Urothelium cell line (cell line): ENCODE data around the gene LPP.

Experiments used
- DNase-seq: peaks from one replicate; pipeline ENCODE4 v3.0.0; 2011; ENCODE audit warnings: low spot score, mixed read lengths
- FAIRE-seq: peaks from 2 replicates; lab custom pipeline; 2011; peaks lifted over from hg19 to GRCh38; lab: Jason Lieb, UNC

The LPP gene

GRCh38 chr3:188527389-188527788 is 373.4 kb downstream of the LPP start:
- FAIRE-seq (no peak), DNase-seq (no peak)

DNA sequence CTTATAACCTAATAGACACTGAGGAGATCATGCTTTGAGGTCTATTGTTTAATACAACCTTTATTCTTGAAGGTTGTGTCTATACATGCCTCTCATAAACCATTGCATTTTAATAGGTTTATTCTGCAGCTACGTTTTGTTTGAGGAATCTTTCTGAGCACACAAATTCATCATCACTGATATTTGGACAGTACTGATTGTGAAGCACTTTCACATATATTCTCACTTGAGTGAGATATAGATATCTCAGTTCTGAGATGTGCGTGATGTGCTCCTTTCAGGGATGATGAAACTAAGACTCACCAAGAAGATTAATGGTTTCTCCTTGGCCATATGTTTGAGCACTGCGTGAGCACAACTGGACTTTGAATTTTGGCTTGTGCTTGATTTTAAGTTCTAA is 374.4 kb downstream of the LPP start:
- no peak for DNase-seq
- no peak for FAIRE-seq

- FAIRE-seq: no peak
- no peak for DNase-seq
These were observed 375.3 kb downstream of the LPP start for GRCh38 chr3:188529228-188529627.

GRCh38 chr3:188530226-188530625 is 376.3 kb downstream of the LPP start:
- FAIRE-seq: no peak
- DNase-seq: no peak

DNA sequence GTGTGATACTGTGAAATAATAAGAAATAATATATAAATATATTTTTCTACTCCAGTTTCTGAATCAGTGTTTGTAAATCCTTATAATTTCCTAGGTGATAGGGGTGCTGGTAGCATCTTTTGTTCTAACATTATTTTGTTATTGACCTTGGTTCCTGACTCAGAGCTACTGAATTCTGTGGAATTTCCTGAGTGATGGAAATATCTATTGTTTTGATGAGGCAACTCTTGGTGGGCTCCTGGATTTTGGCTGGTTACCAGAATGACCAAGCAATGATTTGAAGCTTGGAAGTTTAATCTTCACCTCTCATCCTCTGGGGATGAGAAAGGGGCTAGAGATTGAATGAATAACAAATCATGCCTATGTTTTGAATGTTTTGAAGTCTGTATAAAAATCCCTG is 377.3 kb downstream of the LPP start:
- DNase-seq (peak; percentile 23), FAIRE-seq (no peak)

- DNase-seq (no peak), FAIRE-seq (no peak)
These were observed 379.2 kb downstream of the LPP start for GRCh38 chr3:188533172-188533571.

DNA sequence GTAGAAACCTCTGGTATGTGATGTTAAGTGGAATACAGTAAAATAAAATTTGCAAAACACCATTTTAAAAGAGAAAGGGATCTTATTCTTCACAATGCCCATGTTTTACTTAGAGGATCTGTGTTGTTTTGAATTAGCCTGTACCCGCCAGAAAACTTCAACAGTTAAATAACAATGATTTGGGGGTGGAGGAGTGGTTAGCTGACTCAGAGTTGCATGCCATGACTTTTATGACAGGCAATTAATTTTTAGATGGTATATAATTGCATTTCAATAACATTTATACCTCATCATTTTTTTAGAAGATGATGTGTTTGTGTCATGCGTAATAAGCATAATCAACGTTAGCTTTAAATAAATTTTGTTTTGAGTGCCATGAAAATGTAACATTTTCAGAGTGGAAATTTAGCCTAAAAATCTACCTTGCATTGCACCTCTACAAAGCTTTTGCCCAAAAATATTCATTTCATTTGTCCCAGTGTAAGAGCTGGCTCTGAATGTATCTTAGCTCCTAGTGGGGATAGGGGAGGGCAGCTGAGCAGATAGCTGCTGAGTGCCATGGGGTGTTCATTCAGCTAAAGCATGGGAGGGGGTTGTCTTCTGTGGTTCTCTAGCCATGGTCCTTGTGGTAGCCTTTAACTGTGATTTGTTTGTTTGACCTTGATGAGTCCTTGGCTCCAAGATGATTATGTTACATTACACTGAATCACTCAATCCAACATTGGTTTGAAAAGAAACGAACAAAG is 379.8 kb downstream of the LPP start:
- DNase-seq: no peak
- FAIRE-seq: no peak

DNA sequence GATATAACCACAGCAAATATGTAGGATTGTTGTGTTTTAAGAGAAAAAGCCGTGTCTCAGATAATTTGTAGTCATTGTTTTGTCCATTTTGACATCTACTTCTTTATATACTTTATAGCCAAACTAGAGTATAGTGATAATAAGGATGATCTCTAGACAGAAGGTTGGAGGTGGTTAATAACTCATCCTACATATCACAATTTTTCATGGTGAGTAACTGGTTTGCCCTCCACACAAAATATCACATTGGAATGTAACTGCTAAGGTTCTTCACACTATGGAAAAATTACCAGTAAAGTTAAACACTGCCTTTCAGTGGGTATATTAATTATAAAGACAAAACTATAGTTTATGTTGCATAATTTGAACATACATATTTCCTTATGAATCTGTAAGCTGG is 380.7 kb downstream of the LPP start:
- FAIRE-seq: no peak

GRCh38 chr3:188537606-188538005 is 383.6 kb downstream of the LPP start:
- DNase-seq (no peak), FAIRE-seq (no peak)

More for the DNA sequence above, 380.7 kb downstream of the LPP start:
- no peak for DNase-seq

- FAIRE-seq (no peak), DNase-seq (no peak)
These were observed 385.1 kb downstream of the LPP start for GRCh38 chr3:188539037-188539436.

DNA sequence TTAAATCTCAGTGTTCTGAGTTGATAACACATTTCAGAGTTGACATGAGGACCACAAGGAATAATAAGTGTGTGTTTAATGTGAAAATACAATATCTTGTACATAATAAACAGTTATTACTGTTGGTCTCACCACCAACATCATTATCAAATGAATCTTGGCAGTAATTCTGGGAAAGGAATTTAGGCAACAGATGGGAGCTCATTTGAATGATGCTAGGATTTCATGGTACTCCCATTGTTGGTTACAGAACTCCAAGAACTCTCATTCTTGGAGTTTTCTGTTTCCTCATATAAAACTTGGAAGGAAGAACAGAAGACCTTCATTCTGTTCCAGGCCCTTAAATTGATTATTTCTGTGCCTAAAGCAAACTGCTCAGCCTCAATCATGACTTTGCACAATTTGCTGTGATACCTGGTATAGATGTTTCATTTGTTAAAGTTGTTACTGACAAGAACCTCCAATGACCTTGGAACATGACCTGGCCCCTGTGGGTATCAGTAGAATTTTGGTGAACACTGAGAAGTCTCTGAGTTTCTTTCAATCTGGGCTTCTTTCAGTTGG is 385.8 kb downstream of the LPP start:
- DNase-seq (no peak), FAIRE-seq (no peak)

- FAIRE-seq: no peak
- DNase-seq: no peak
These were observed 388.2 kb downstream of the LPP start for GRCh38 chr3:188542196-188542595.

GRCh38 chr3:188544012-188544411 is 390.1 kb downstream of the LPP start:
- DNase-seq: no peak
- no peak for FAIRE-seq

- no peak for FAIRE-seq
- DNase-seq: peak; percentile 44
These were observed 393.1 kb downstream of the LPP start for GRCh38 chr3:188546835-188547670.

GRCh38 chr3:188553569-188553968 is 399.6 kb downstream of the LPP start:
- FAIRE-seq (no peak), DNase-seq (no peak)

- FAIRE-seq (no peak), DNase-seq (no peak)
These were observed 400.4 kb downstream of the LPP start for GRCh38 chr3:188554404-188554803.

GRCh38 chr3:188557235-188557634 is 403.3 kb downstream of the LPP start:
- no peak for DNase-seq
- FAIRE-seq: no peak

GRCh38 chr3:188558343-188559071 is 404.6 kb downstream of the LPP start:
- FAIRE-seq (no peak), DNase-seq (no peak)

- DNase-seq (no peak), FAIRE-seq (no peak)
These were observed 405.1 kb downstream of the LPP start for GRCh38 chr3:188559072-188559429.

DNA sequence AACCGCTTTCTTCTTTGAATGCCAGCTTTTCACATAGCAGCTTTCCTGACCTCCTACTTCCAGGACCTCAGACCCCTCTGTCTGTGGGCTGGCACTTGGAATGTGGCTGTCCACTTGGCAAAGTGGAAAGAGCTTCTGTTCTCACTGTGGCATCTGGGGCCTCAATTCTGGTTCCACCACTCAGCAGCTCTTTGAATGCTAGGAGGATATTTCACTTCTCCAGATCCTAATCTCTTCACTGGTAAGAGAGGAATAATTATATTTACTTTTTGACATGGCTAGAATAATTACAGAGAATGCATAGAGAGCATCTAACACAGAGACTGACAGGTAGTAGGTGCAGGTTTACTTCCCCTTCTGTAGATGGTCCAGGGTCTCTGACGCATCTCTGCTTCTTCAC is 405.9 kb downstream of the LPP start:
- FAIRE-seq (no peak), DNase-seq (no peak)

DNA sequence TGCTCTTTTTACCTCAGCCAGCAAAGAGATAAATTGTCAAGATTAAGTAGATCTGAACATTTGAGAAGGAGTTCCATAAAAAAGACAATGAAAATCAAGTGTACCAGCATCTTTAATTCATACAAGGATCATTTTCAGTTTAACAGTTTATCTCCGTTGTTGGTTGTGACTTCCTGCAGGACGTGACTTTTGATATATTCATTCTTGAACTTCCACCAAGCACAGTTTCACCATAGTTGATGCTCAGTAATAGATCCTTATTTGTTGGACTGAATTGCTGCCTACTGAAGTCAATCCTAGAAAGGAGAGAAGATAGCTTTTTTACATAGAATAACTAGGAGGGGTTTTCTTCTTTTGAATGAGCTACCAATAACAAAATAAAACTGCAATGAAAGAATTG is 408.2 kb downstream of the LPP start:
- no peak for FAIRE-seq
- no peak for DNase-seq
